NCI-H146 treated with DMSO at 0.1 percent for 48 hours (cell line): Measurements from ENCODE around the gene TEN1.
"Not testable (repeated sequence)": the region's sequence is repeated elsewhere in the genome, so short reads cannot be mapped to it uniquely, and the experiment has no call there.

Experiments
- DNase-seq: peaks from one replicate; lab custom pipeline; 2025; ENCODE audit not compliant: unreplicated experiment; lab: John Stamatoyannopoulos, UW

TEN1 gene

GRCh38 chr17:75978938-75979704 lies at the start of gene TEN1, which contains the start of gene ACOX1:
Gene TEN1 (plus strand): TSS chr17:75979240. CDS start chr17:75986193, 6,953 bp downstream.
Gene ACOX1 (minus strand): TSS chr17:75979166. CDS start chr17:75979073, 93 bp downstream.
- DNase-seq: peak; percentile 93

- DNase-seq: no peak
These were observed 48.0 kb upstream of the TEN1 start for GRCh38 chr17:75931062-75931461.

- DNase-seq: no peak
These were observed 46.2 kb upstream of the TEN1 start for GRCh38 chr17:75932852-75933251.

GRCh38 chr17:75933808-75934207 lies 45.2 kb upstream of the TEN1 start:
- DNase-seq: no peak

GRCh38 chr17:75937652-75938051 lies 41.4 kb upstream of the TEN1 start:
- no peak for DNase-seq

GRCh38 chr17:75940727-75941441 lies 38.2 kb upstream of the TEN1 start, which contains the start of gene FBF1:
Gene FBF1 (minus strand): TSS chr17:75941042. CDS start chr17:75938149, 2,893 bp downstream.
- DNase-seq: peak; percentile 86

- no peak for DNase-seq
These were observed 37.6 kb upstream of the TEN1 start for GRCh38 chr17:75941442-75941819.

- no peak for DNase-seq
These were observed 36.6 kb upstream of the TEN1 start for GRCh38 chr17:75942473-75942872.

GRCh38 chr17:75943491-75943890 lies 35.5 kb upstream of the TEN1 start:
- DNase-seq: no peak

- DNase-seq: no peak
These were observed 33.8 kb upstream of the TEN1 start for GRCh38 chr17:75945211-75945610.

- no peak for DNase-seq
These were observed 28.6 kb upstream of the TEN1 start for GRCh38 chr17:75950421-75950820.

GRCh38 chr17:75950855-75951554 lies 28.0 kb upstream of the TEN1 start:
- DNase-seq: no peak

GRCh38 chr17:75959051-75959838 lies 19.8 kb upstream of the TEN1 start:
- no peak for DNase-seq

- DNase-seq: no peak
These were observed 19.1 kb upstream of the TEN1 start for GRCh38 chr17:75959839-75960511.

- no peak for DNase-seq
These were observed 13.6 kb upstream of the TEN1 start for GRCh38 chr17:75965468-75965867.

GRCh38 chr17:75969044-75969443 lies 10.0 kb upstream of the TEN1 start:
- DNase-seq: not testable (repeated sequence)

- DNase-seq: no peak
These were observed 9.0 kb upstream of the TEN1 start for GRCh38 chr17:75970011-75970523.

- DNase-seq: no peak
These were observed 8.4 kb upstream of the TEN1 start for GRCh38 chr17:75970626-75971025.

GRCh38 chr17:75975187-75975586 lies 3.9 kb upstream of the TEN1 start:
- not testable (repeated sequence) for DNase-seq

- DNase-seq: no peak
These were observed 3.3 kb upstream of the TEN1 start for GRCh38 chr17:75975757-75976174.
